Endothelial cell of umbilical vein (primary cell): ENCODE results near the gene FOXO6. TPM values are rescaled to one million over a fixed set of nuclear protein-coding genes. Genes with fewer than 3 reads are reported as not detected.

Source experiments
- BruUV-seq: library from RNA; stranded (reverse); fragments of 400-500 nt; replicated peaks from 2 replicates; lab custom pipeline; 2021; lab: Mats Ljungman, UMichigan
- CTCF ChIA-PET: fragments of 300-600, 350-600 bp; sonication (Branson Sonifier 250); formaldehyde crosslinking; loops from one replicate; lab custom pipeline; 2021; ENCODE audit warnings: antibody characterized with exemption, inconsistent platforms; lab: Charles Lee
- POLR2A ChIA-PET: fragments of 300-600, 350-600 bp; sonication (Branson Sonifier 250); formaldehyde crosslinking; loops from one replicate; lab custom pipeline; 2021; ENCODE audit warnings: antibody characterized with exemption, inconsistent platforms; lab: Charles Lee
- DNase-seq: peaks from one replicate; pipeline ENCODE4 v3.0.0-alpha.2; 2011; ENCODE audit warnings: low read depth, low spot score
- FAIRE-seq: peaks from 2 replicates; lab custom pipeline; 2011; peaks lifted over from hg19 to GRCh38; lab: Jason Lieb, UNC
- H2AFZ ChIP-seq: 2 replicates; pipeline ENCODE4 v1.6.0; 2012; ENCODE audit warnings: low read depth, low read length, control low read depth, inconsistent platforms
- H3K27ac ChIP-seq: 2 replicates; pipeline ENCODE4 v1.5.1; 2011; ENCODE audit warnings: low read depth, mild to moderate bottlenecking, control low read depth, low read length, moderate library complexity; ENCODE audit not compliant: insufficient read depth
- H3K27me3 ChIP-seq, 2 experiments: 2 replicates each; pipeline versions ENCODE4 v1.6.0 to v1.6.1; 2011; ENCODE audit warnings: low read length in 2 of 2, mixed read lengths in 1 of 2; ENCODE audit not compliant: control insufficient read depth in 2 of 2, insufficient read depth in 2 of 2
- H3K36me3 ChIP-seq, 2 experiments: 2 replicates in 1 of 2; 3 replicates in 1 of 2; pipeline ENCODE4 v1.5.1; 2011; ENCODE audit warnings: low read length in 2 of 2, mild to moderate bottlenecking in 1 of 2, moderate library complexity in 1 of 2; ENCODE audit not compliant: control insufficient read depth in 2 of 2, insufficient read depth in 2 of 2; ENCODE audit errors: extremely low read depth in 1 of 2
- H3K4me1 ChIP-seq: 3 replicates; pipeline ENCODE4 v1.5.1; 2011; ENCODE audit warnings: mild to moderate bottlenecking, low read length; ENCODE audit not compliant: control insufficient read depth, insufficient read depth; ENCODE audit errors: extremely low read depth
- H3K4me2 ChIP-seq: 2 replicates; pipeline ENCODE4 v1.6.1; 2011; ENCODE audit warnings: low read length, control low read depth, mixed read lengths; ENCODE audit not compliant: insufficient read depth
- H3K4me3 ChIP-seq, 3 experiments: fragments of 200-600 bp in 1 of 3; sonication (generic), shearing (Covaris generic) in 1 of 3; replicated peaks in 1 of 3; 2 replicates each; pipeline ENCODE4 v1.5.1; 2011 to 2016; ENCODE audit warnings: control low read depth in 3 of 3, low read length in 3 of 3, mild to moderate bottlenecking in 2 of 3, inconsistent platforms in 1 of 3, low read depth in 1 of 3, moderate library complexity in 1 of 3; ENCODE audit not compliant: insufficient read depth in 1 of 3
- H3K79me2 ChIP-seq: 2 replicates; pipeline ENCODE4 v1.6.0; 2012; ENCODE audit warnings: low read length, inconsistent platforms; ENCODE audit not compliant: control insufficient read depth, insufficient read depth
- H3K9ac ChIP-seq: replicated peaks from 2 replicates; pipeline ENCODE3; 2011; ENCODE audit warnings: low read length, control low read depth; ENCODE audit not compliant: insufficient read depth; ENCODE audit errors: extremely low read depth
- H3K9me1 ChIP-seq: replicated peaks from 3 replicates; pipeline ENCODE4 v1.6.0; 2011; ENCODE audit warnings: mild to moderate bottlenecking, low read length; ENCODE audit not compliant: control insufficient read depth, insufficient read depth; ENCODE audit errors: extremely low read depth
- H3K9me3 ChIP-seq: replicated peaks from 2 replicates; pipeline ENCODE4 v1.5.1; 2012; ENCODE audit warnings: low read length, inconsistent platforms; ENCODE audit not compliant: control insufficient read depth, insufficient read depth
- H4K20me1 ChIP-seq: replicated peaks from 2 replicates; pipeline ENCODE3; 2011; ENCODE audit warnings: mild to moderate bottlenecking, low read length; ENCODE audit not compliant: control insufficient read depth, insufficient read depth; ENCODE audit errors: extremely low read depth
- CTCF ChIP-seq, 2 donors: IDR thresholded peaks; 1 replicate in 1 of 2; 2 replicates in 1 of 2; pipeline ENCODE4 v1.5.1; 2011; ENCODE audit warnings: low read length in 2 of 2, mild to moderate bottlenecking in 2 of 2, moderate library complexity in 2 of 2, control low read depth in 1 of 2, inconsistent platforms in 1 of 2, low read depth in 1 of 2; ENCODE audit not compliant: insufficient read depth in 1 of 2; ENCODE audit errors: extremely low read depth in 1 of 2
- EZH2 ChIP-seq: IDR thresholded peaks from 2 replicates; pipeline ENCODE4 v1.6.1; 2012; ENCODE audit warnings: borderline replicate concordance, low read depth, mild to moderate bottlenecking, moderate library complexity, low read length, inconsistent platforms; ENCODE audit not compliant: severe bottlenecking
- FOS ChIP-seq: IDR thresholded peaks from 2 replicates; pipeline ENCODE4 v1.6.1; 2011; ENCODE audit warnings: mild to moderate bottlenecking, low read length, moderate library complexity, borderline replicate concordance; ENCODE audit not compliant: insufficient read depth
- GATA2 ChIP-seq: IDR thresholded peaks from 2 replicates; pipeline ENCODE4 v1.7.0; 2011; ENCODE audit warnings: low read depth, mild to moderate bottlenecking, moderate library complexity, mixed read lengths, low read length; ENCODE audit not compliant: insufficient read length, insufficient read depth
- JUN ChIP-seq: IDR thresholded peaks from 2 replicates; pipeline ENCODE4 v1.6.1; 2011; ENCODE audit warnings: borderline replicate concordance, low read depth; ENCODE audit not compliant: insufficient read length, insufficient read depth
- MAX ChIP-seq: IDR thresholded peaks from 2 replicates; pipeline ENCODE4 v1.6.1; 2011; ENCODE audit not compliant: insufficient read depth, insufficient read length
- MYC ChIP-seq: IDR thresholded peaks from one replicate; pipeline ENCODE4 v1.6.1; 2011; ENCODE audit warnings: mild to moderate bottlenecking, low read depth, low read length
- POLR2A ChIP-seq: IDR thresholded peaks from 2 replicates; pipeline ENCODE4 v1.6.1; 2012; ENCODE audit warnings: low read depth, mild to moderate bottlenecking, control low read depth, low read length
- POLR2AphosphoS5 ChIP-seq: IDR thresholded peaks from 2 replicates; pipeline ENCODE4 v1.6.1; 2012; ENCODE audit warnings: low read depth, mild to moderate bottlenecking, control low read depth, low read length, moderate library complexity; ENCODE audit not compliant: insufficient read depth
- dilution Hi-C: fragments of 300-500 bp; cut with MboI; formaldehyde crosslinking; loops from one replicate; pipeline ENCODE4 v1.15.0; 2019; ENCODE audit warnings: low sequenced_read_pairs; ENCODE audit not compliant: extremely low pct_ligation_motif_present
- intact Hi-C: fragments of 100-400 bp; cut with micrococcal nuclease; formaldehyde crosslinking; loops from one replicate; pipeline ENCODE4 v1.10.0; 2022
- polyA plus RNA-seq, 4 experiments: library from polyadenylated mRNA; depleted of rRNA in 3 of 4; stranded (reverse) in 3 of 4; unstranded in 1 of 4; fragments of >200 nt; gene quantifications; 2 replicates each; pipeline versions ENCODE4 v1.2.1 to v1.2.3, GENCODE V29; 2011 to 2012; ENCODE audit warnings: missing spikeins in 1 of 4
- total RNA-seq: library from RNA; stranded (reverse); gene quantifications from 2 replicates; pipeline ENCODE4 v1.2.3, GENCODE V29; 2021

The FOXO6 gene
- total and polyA plus RNA-seq, 2 donors (not counting 3 experiments of a cell fraction or from before 2014, with no cell fraction given): 0.04 to 0.38 TPM

- peak; percentile 72 for FAIRE-seq
Observed at GRCh38 chr1:41427916-41428737, 66.9 kb downstream of the FOXO6 start.

More at GRCh38 chr1:41427916-41428737, 66.9 kb downstream of the FOXO6 start:
- H3K4me3 ChIP-seq: no peak overlapping the region
- ChIA-PET CTCF (interaction anchor here (0.6 to 1.0 kb wide), 3 partner anchors 10 to 13 kb away, joined by 3 to 7 read pairs (median 4); no protein-coding TSS in a partner anchor), POLR2A (no interaction called here)
- DNase-seq: no peak
- BruUV-seq: no TSS peak
- no peaks in the 10 kb centered on the region for H3K27me3 ChIP-seq
- H3K4me1 ChIP-seq: peaks cover 23% of the 10 kb centered on the region
- H3K79me2 ChIP-seq: no peaks in the 10 kb centered on the region
- dilution Hi-C loops: no loop called here
- no peaks in the 10 kb centered on the region for H4K20me1 ChIP-seq
- peak overlapping the region; percentile 8 for H3K4me2 ChIP-seq
- no peaks in the 10 kb centered on the region for H3K9me1 ChIP-seq
- no peak for TF ChIP-seq GATA2
- TF ChIP-seq POLR2A: no peak
- no peak for TF ChIP-seq JUN
- TF ChIP-seq CTCF (IDR thresholded peaks at IDR 0.05; ENCODE audit: extremely low read depth in 1 of 2, insufficient read depth in 1 of 2, low read depth in 1 of 2, low read length in 2 of 2): no peak
- TF ChIP-seq POLR2AphosphoS5: no peak
- no peak for TF ChIP-seq EZH2
- no peak for TF ChIP-seq FOS
- TF ChIP-seq MYC: no peak
- no peak for TF ChIP-seq MAX
- peak overlapping the region; percentile 4 for H3K27ac ChIP-seq
- H3K36me3 ChIP-seq: no peaks in the 10 kb centered on the region
- no peak overlapping the region for H3K9ac ChIP-seq
- no peaks in the 10 kb centered on the region for H3K9me3 ChIP-seq
- H2AFZ ChIP-seq: peak overlapping the region; percentile 79
- intact Hi-C loops: no loop called here
